Natural killer cell (primary cell): ENCODE data around the gene ZMIZ2. TPM values are rescaled to one million over a fixed set of nuclear protein-coding genes. Genes with fewer than 3 reads are reported as not detected.
"Not testable (repeated sequence)": the region's sequence is repeated elsewhere in the genome, so short reads cannot be mapped to it uniquely, and the experiment has no call there.

Source experiments
- ATAC-seq, 3 donors: fragments of 150-1000 bp in 2 of 3; fragments of 200-7000 bp in 1 of 3; cut with Tn5 transposase; 1 replicate in 1 of 3; 2 replicates in 2 of 3; pipeline ENCODE4 v1.10.0; 2021; ENCODE audit warnings: mild to moderate bottlenecking in 2 of 3, moderate library complexity in 2 of 3
- DNase-seq, 2 donors: peaks; one replicate each; pipeline versions ENCODE4 v3.0.0 to v3.0.0-alpha.2; 2013 to 2021; ENCODE audit warnings: mixed read lengths in 1 of 2
- H3K27ac ChIP-seq: one replicate; pipeline ENCODE4 v1.5.1; 2013; ENCODE audit warnings: mild to moderate bottlenecking, low read length
- H3K27me3 ChIP-seq: one replicate; pipeline ENCODE4 v1.6.1; 2013; ENCODE audit warnings: low read length; ENCODE audit not compliant: control insufficient read depth, insufficient read depth
- H3K36me3 ChIP-seq: one replicate; pipeline ENCODE4 v1.6.1; 2013; ENCODE audit warnings: low read length; ENCODE audit not compliant: control insufficient read depth, insufficient read depth
- H3K4me1 ChIP-seq: one replicate; pipeline ENCODE4 v1.6.1; 2013; ENCODE audit warnings: low read length; ENCODE audit not compliant: control insufficient read depth, insufficient read depth
- H3K4me3 ChIP-seq: one replicate; pipeline ENCODE4 v1.5.1; 2013; ENCODE audit warnings: low read length
- H3K9me3 ChIP-seq: one replicate; pipeline ENCODE4 v1.6.1; 2013; ENCODE audit warnings: low read length; ENCODE audit not compliant: control insufficient read depth, insufficient read depth
- H3K27ac Mint-ChIP-seq, 2 donors: one replicate each; pipeline ENCODE4 v1.8.0; 2022; ENCODE audit warnings: mild to moderate bottlenecking in 2 of 2, mixed read lengths in 2 of 2, moderate library complexity in 1 of 2
- H3K27me3 Mint-ChIP-seq, 2 donors: one replicate each; pipeline ENCODE4 v1.8.0; 2022; ENCODE audit warnings: low read depth in 2 of 2, mixed read lengths in 2 of 2
- H3K36me3 Mint-ChIP-seq: one replicate; pipeline ENCODE4 v1.8.0; 2022; ENCODE audit warnings: mixed read lengths
- H3K4me1 Mint-ChIP-seq, 2 donors: one replicate each; pipeline ENCODE4 v1.8.0; 2022; ENCODE audit warnings: mixed read lengths in 2 of 2
- H3K4me3 Mint-ChIP-seq: one replicate; pipeline ENCODE4 v1.8.0; 2022; ENCODE audit warnings: mild to moderate bottlenecking, moderate library complexity, mixed read lengths
- H3K9me3 Mint-ChIP-seq, 2 donors: one replicate each; pipeline ENCODE4 v1.8.0; 2022; ENCODE audit warnings: mixed read lengths in 2 of 2
- CTCF ChIP-seq: fragments of 200-600 bp; IDR thresholded peaks from one replicate; pipeline ENCODE4 v1.8.0; 2022; ENCODE audit warnings: antibody characterized with exemption
- WGBS: methylation state at CpG from one replicate; pipeline ENCODE4 v1.1.7; 2013; ENCODE audit warnings: missing lambda C conversion rate; ENCODE audit not compliant: insufficient coverage; 5-methylcytosine and 5-hydroxymethylcytosine counted together
- intact Hi-C: fragments of 100-400 bp; cut with micrococcal nuclease; formaldehyde crosslinking; loops from one replicate; pipeline ENCODE4 v1.14.2; 2022
- total RNA-seq, 4 donors: library from RNA; stranded (reverse); fragments of 120-200 nt in 1 of 4; gene quantifications; one replicate each; pipeline versions ENCODE4 v1.2.3 to v1.2.4, GENCODE V29; 2013 to 2022

Gene ZMIZ2
- total RNA-seq, 3 donors from 2014 or later (not counting 1 experiment from before 2014, with no cell fraction given), result 152 to 170 (median 167) TPM

DNA sequence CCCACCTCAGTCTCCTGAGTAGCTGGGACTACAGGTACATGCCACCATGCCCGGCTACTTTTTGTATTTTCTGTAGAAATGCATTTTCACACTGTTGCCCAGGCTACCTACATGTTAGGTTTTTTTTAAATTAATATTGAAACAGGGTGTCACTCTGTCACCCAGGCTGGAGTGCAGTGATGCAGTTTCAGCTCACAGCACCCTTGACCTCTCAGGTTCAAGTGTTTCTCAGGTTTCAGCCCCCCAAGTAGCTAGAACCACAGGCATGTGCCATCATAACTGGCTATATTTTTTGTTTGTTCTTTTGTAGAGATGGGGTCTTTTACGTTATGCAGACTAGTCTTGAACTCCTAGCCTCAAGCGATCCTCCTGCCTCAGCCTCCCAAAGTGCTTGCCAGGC is 32.4 kb upstream of the ZMIZ2 start:
- H3K27me3 ChIP-seq, result no peaks in the 10 kb centered on the region
- H3K36me3 ChIP-seq, result no peaks in the 10 kb centered on the region
- Mint-ChIP-seq H3K36me3 (no peaks in the 10 kb centered on the region), H3K9me3 (no peaks in the 10 kb centered on the region), H3K27ac (no peak overlapping the region), H3K27me3 (no peaks in the 10 kb centered on the region), H3K4me1 (peaks cover 6 to 10% of the 10 kb centered on the region in 2 donors), H3K4me3 (no peak overlapping the region)
- no peak for TF ChIP-seq CTCF
- 100% methylated on average over 3 of the region's 3 CpGs for WGBS
- no peak for DNase-seq
- intact Hi-C loops, result no loop called here
- H3K4me1 ChIP-seq, result peaks cover 11% of the 10 kb centered on the region
- H3K4me3 ChIP-seq, result no peak overlapping the region
- H3K27ac ChIP-seq, result no peak overlapping the region
- no peaks in the 10 kb centered on the region for H3K9me3 ChIP-seq
- no peak for ATAC-seq

- H3K4me3 Mint-ChIP-seq, result no peak overlapping the region
- no peaks in the 10 kb centered on the region for H3K27me3 ChIP-seq
- H3K36me3 ChIP-seq, result no peaks in the 10 kb centered on the region
- DNase-seq, result no peak
- TF ChIP-seq CTCF, result no peak
- no peaks in the 10 kb centered on the region for H3K9me3 ChIP-seq
- intact Hi-C loops, result no loop called here
- no peak overlapping the region for H3K27ac Mint-ChIP-seq
- no peak overlapping the region for H3K4me3 ChIP-seq
- H3K36me3 Mint-ChIP-seq, result no peaks in the 10 kb centered on the region
- H3K27me3 Mint-ChIP-seq, result no peaks in the 10 kb centered on the region
- no peak overlapping the region for H3K27ac ChIP-seq
- no peak for ATAC-seq
- no peaks in the 10 kb centered on the region for H3K4me1 ChIP-seq
- no peaks in the 10 kb centered on the region for H3K4me1 Mint-ChIP-seq
- 98% methylated on average over 4 of the region's 4 CpGs for WGBS
- no peaks in the 10 kb centered on the region for H3K9me3 Mint-ChIP-seq
Measured at GRCh38 chr7:44720301-44720700, 28.3 kb upstream of the ZMIZ2 start.

DNA sequence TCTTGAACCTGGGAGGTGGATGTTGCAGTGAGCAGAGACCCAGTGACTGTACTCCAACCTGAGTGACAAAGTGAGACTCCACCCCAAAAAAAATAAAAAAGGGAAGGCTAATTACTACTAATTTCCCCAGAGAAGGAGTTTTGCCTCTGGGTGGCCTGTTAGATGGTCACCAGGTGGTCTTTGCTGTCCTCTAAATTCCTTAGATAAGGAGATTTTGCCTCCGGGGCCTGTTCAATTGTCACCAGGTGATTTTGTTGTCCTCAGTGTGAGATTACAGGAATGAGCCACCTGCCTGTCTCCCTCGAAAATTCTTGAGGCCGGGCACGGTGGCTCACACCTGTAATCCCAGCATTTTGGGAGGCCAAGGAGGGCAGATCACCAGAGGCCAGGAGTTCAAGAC is 24.4 kb upstream of the ZMIZ2 start:
- TF ChIP-seq CTCF, result no peak

GRCh38 chr7:44726250-44726649 is 22.4 kb upstream of the ZMIZ2 start:
- H3K9me3 Mint-ChIP-seq, H3K4me1 ChIP-seq, H3K4me1 Mint-ChIP-seq, H3K36me3 Mint-ChIP-seq, H3K27me3 Mint-ChIP-seq, H3K27me3 ChIP-seq, H3K27ac Mint-ChIP-seq, DNase-seq, H3K9me3 ChIP-seq, H3K27ac ChIP-seq, H3K4me3 Mint-ChIP-seq, ATAC-seq, H3K36me3 ChIP-seq, H3K4me3 ChIP-seq, intact Hi-C loops: not testable (repeated sequence)
- WGBS, result 93% methylated on average over 7 of the region's 7 CpGs

More for the DNA sequence above, 24.4 kb upstream of the ZMIZ2 start:
- ATAC-seq (no peak), DNase-seq (no peak)
- Mint-ChIP-seq H3K36me3 (no peaks in the 10 kb centered on the region), H3K4me1 (no peaks in the 10 kb centered on the region), H3K9me3 (no peaks in the 10 kb centered on the region), H3K27me3 (no peaks in the 10 kb centered on the region), H3K4me3 (no peak overlapping the region), H3K27ac (no peak overlapping the region)
- Histone ChIP-seq H3K9me3 (no peaks in the 10 kb centered on the region), H3K36me3 (no peaks in the 10 kb centered on the region), H3K4me3 (no peak overlapping the region), H3K27ac (no peak overlapping the region), H3K4me1 (no peaks in the 10 kb centered on the region), H3K27me3 (no peaks in the 10 kb centered on the region)
- intact Hi-C loops, result no loop called here
- 93% methylated on average over 4 of the region's 4 CpGs for WGBS
